ENCODE measurements around the gene SLC6A6.

Gene SLC6A6

DNA sequence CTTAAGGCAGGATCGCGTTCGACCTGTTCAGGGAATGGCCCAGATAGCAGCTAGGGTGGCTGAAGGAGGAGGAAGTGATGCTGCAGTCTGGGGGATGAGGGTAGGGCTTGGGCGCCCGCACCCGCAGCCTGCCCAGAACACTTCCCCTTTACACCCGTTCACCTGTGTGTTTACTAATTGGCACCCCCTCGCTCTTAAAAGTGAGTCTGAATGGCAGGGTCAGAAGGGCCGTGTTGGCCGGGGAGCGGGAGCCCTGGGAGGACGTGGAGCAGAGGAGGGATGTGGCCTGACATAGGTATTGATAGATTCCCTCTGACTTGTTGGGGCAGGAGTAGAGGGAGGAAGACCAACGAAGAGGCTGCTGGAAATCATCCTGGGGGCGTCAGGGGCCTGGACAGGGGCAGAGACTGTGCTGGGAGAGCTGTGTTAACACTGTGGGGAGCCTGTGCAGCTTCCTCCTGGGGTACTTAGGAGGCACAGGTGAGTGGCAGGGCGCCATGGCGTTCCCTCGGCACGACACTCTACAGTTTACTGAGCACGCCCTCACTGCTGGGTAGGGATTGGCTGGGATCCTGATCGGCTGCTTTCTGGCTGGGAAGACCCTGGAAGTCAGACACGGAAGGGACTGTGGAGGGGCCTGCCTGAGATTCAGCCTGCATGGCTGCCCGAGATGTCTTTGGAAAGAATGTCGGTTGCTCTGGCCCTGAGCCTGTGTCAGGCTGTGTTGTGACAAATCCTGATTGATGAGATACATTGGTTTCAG lies 51.7 kb downstream of the SLC6A6 start:
- no peak overlapping the region for H3K4me3 ChIP-seq (ENCODE audit: low read depth, low read length)
- TF ChIP-seq, protein P1, sequence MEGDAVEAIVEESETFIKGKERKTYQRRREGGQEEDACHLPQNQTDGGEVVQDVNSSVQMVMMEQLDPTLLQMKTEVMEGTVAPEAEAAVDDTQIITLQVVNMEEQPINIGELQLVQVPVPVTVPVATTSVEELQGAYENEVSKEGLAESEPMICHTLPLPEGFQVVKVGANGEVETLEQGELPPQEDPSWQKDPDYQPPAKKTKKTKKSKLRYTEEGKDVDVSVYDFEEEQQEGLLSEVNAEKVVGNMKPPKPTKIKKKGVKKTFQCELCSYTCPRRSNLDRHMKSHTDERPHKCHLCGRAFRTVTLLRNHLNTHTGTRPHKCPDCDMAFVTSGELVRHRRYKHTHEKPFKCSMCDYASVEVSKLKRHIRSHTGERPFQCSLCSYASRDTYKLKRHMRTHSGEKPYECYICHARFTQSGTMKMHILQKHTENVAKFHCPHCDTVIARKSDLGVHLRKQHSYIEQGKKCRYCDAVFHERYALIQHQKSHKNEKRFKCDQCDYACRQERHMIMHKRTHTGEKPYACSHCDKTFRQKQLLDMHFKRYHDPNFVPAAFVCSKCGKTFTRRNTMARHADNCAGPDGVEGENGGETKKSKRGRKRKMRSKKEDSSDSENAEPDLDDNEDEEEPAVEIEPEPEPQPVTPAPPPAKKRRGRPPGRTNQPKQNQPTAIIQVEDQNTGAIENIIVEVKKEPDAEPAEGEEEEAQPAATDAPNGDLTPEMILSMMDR (IDR thresholded peaks at IDR 0.05; ENCODE audit: borderline replicate concordance, insufficient read depth, low read depth, low read length): no peak

DNA sequence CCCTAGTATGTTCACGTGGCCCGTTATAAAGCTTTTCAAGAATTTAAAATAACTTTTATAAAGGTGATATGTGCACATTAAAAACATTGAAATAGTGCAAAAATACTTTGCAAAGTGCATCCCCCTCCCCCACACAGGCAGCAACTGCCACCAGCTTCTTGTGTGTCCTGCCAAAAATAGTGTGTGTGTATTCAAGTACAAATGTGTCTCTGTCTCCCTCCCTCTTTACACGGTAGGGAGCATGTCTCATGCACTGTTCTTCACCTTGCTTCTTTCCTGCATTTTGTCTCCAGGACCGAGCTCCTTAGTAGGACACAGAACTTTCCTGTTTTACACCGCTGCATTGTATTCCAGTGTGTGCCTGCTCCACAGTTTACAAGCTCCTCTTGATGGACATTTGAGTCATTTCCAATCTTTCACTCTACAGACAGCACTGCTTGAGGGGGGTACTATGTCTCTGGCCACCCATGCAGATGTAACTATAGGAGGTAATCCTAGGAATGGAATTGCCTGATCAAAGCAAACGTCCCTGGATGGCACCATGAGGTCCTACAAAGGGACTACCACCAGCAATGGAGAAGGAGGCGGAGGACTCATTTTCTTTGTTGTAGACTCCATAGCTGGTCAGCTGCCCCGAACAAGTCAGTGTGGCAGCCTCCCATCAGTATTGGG lies 52.4 kb downstream of the SLC6A6 start:
- no peak overlapping the region for H3K4me3 ChIP-seq (ENCODE audit: low read depth, low read length)
- TF ChIP-seq, protein P1 (IDR thresholded peaks at IDR 0.05; ENCODE audit: borderline replicate concordance, insufficient read depth, low read depth, low read length): no peak

DNA sequence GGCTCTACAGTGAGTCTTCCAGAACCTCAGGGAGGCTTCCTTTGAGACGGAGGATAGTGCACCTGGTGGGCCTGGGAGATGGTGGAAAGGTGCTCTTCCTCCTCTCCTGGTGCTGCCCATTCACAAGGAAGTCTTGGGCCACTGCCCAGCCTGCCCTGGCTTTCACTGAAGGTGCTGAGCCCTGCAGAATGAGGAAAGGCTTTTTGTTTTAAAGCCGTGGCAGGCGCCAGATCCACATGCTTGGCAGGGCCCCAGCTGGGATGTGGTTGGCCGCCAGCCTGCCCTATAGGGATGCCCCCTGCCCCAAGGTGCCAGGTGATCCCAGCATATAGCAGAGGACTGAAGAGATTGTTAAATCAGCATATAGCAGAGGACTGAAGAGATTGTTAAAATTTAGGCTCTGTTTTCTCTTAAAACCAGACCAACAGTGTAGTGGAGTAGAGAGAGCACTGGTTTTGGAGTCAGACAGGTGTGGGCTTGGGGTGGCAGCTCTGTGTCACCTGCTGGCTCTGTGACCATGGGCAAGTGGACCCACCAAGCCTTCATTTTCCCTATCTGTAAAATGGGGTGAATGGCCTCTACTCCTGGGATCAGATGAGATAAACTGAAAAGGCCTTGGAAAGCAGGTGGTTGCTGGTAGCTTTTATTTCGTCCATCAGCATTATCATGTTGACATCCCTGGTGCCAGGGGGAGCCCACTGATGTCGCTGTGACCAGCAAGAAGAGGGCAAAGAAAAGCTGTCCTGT lies 53.3 kb downstream of the SLC6A6 start:
- TF ChIP-seq, protein P1 (IDR thresholded peaks at IDR 0.05; ENCODE audit: borderline replicate concordance, insufficient read depth, low read depth, low read length): no peak
- no peak overlapping the region for H3K4me3 ChIP-seq (ENCODE audit: low read depth, low read length)

- no peak overlapping the region for H3K4me3 ChIP-seq (ENCODE audit: low read depth, low read length)
- TF ChIP-seq, protein P1 (IDR thresholded peaks at IDR 0.05; ENCODE audit: borderline replicate concordance, insufficient read depth, low read depth, low read length): no peak
Observed at GRCh38 chr3:14456794-14457193, 54.4 kb downstream of the SLC6A6 start.

- TF ChIP-seq, protein P1 (IDR thresholded peaks at IDR 0.05; ENCODE audit: borderline replicate concordance, insufficient read depth, low read depth, low read length): no peak
- H3K4me3 ChIP-seq (ENCODE audit: low read depth, low read length): no peak overlapping the region
Observed at GRCh38 chr3:14457481-14457880, 55.1 kb downstream of the SLC6A6 start.

- H3K4me3 ChIP-seq (ENCODE audit: low read depth, low read length): no peak overlapping the region
- TF ChIP-seq, protein P1 (IDR thresholded peaks at IDR 0.05; ENCODE audit: borderline replicate concordance, insufficient read depth, low read depth, low read length): no peak
Observed at GRCh38 chr3:14457999-14458398, 55.6 kb downstream of the SLC6A6 start.
